ENCODE data around the gene NFYA.

DNA sequence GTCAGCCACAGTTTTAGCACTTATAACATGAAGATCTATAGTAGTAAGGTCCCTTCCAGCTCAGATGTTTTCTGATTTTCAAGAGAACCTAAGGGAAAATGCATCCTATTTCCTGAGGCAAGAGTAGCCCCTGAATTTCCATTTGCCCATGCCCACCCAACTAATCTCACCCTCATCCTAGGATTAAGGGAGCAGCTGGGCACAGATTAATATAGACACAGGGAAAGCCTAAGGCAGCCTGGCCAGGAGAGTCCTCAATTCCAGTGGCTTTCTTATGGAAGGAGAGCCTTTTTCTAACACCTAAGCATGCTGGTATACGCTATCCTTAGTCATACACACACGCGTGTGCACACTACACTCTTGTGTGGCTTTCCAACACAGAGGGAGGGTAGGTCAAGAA lies 18.3 kb upstream of the NFYA start:
- TF ChIP-seq GATA2 (IDR thresholded peaks at IDR 0.05; ENCODE audit: low read depth, low read length) (no peak), GATA3 (IDR thresholded peaks at IDR 0.05; ENCODE audit: low read depth, low read length) (no peak)
